GM19240 (cell line): ENCODE results near the gene TSHZ1.
A peak's percentile ranks its signal among the peaks of the same experiment; 100 is the strongest.

ENCODE experiments used
- DNase-seq: peaks from one replicate; pipeline ENCODE4 v3.0.0; 2011; ENCODE audit warnings: low spot score; ENCODE audit not compliant: insufficient read length

The TSHZ1 gene

DNA sequence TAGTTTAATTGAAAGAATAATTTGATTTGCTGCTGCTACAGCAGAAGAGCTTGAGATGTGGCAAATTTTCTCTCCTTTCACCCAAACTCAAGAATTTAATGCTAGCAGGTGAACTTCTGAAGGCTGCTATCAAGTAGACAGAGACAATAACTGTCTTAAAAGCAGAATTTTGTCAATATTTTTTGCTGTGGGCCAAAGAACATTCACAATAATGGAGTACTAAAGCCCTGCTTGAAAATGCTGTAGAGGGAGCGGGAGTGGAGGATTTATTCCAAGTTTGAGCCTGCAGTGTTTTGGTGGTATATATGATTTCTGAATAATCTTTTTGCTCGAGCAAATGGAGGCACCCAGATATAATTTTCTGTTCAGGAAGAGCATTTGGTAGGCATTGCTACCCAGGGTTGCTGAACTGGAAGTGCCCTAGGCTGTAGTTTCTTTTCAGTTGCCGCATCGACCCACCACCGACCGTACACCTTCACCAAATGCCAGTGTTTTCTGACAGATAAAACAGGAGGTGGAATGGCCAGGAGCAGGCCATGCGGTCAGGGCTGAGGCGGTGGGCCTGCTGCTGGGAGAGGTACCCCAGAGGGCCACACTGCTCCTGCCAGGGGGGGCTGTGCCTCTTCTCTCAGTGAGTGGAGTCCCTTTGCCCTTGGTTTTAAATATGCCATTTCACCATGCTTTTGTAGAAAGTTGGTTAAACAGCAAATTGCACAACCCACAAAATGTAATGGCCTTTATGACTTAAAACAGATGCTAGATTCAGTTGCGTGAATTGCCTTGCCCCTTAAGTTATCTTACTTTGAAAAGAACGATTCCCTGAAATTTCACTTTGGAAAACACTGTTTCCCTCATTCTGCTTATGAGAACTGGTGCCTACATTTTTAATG, 36.4 kb downstream of the TSHZ1 start:
- DNase-seq, result no peak

DNA sequence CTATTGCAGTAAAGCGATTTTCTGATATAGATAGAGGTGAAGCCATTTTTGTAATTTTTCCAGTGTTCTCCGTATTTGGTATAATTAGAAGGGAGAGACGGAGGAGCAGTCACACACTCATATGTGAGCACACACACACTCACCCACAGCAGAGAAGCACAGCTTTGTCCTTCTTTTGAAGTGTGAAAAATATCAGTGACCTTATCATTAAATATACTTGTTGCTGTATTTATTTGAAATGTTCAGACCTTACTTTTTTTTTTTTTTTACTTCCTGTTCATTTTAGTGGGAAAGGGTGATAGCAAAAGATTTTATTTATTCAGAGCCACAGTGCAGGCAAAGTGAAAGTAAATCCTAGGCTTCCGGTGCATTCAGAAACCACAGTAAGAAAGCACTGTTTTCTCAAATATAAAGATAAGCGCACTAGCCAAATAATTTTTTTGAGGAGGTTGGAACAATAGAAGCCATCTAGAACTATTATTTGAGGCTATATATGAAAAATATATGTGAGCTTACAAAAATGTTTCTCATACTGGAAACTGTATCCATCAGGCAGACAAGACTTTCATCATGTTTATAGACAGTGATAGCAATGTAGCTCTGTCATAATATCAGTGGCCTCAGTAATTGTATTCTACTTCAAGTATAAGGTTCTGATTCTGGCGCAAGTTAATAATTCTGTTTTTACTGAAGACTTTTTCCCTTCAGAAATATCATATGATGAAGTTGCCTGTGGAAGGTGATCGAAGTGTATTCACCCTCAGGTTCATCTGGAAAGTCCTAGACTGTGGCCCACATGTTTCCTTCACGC, 37.2 kb downstream of the TSHZ1 start:
- no peak for DNase-seq

DNA sequence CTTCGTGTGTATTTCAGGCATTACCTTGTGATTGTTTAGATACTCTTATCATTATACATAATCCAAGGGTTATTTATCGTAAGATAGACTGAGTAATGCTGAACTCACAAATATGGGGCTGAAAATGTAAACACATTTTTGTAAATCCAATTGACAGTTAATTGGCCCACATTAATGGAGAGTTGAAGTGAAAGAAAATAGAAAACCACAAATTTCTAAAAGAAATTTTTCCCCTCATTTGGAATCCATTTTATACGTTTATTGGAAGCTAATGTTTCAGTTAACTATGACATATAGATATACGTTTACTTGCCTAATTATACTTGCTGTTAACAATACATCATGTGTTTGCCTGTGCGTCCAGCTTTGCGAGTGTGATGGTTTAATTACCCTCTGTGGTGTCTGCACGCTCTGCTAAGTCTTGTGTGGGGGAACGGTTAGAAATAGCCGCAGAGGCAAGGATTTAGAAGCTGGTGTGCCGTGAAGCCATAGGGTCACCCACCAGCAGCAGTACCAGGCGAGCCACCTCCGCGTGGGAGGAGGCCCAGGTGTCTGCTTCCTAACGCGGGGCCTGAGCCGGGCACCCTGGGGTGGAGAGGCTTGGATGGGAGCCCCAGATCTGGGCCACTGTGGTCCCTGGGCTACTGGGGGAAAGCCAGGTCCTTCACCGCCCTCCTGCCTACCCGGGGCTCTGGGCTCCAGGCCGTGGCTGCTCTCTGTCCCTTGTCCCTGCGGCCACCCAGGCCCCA, 38.0 kb downstream of the TSHZ1 start:
- no peak for DNase-seq

- no peak for DNase-seq
Measured at GRCh38 chr18:75249175-75249518, 38.5 kb downstream of the TSHZ1 start.

GRCh38 chr18:75249672-75250470, 39.3 kb downstream of the TSHZ1 start:
- no peak for DNase-seq

DNA sequence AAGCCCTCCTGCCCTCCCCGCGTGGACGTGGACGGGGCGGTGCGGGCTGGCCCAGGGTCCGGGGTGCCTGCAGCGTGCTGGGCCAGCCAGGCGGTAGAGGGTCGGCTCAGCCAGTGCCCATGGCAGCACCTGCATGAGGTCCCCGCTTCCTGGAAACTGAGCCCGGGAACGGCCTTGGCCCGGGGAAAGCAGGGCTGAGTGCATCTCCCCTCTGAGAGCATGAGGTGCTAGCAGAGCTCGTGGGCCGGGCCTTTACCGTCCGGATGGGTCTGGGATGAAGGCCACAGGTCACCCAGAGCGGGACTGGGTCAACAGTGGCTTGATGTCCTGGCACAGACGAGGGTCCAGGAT, 39.8 kb downstream of the TSHZ1 start:
- no peak for DNase-seq

GRCh38 chr18:75251466-75251865, 40.9 kb downstream of the TSHZ1 start:
- no peak for DNase-seq

DNA sequence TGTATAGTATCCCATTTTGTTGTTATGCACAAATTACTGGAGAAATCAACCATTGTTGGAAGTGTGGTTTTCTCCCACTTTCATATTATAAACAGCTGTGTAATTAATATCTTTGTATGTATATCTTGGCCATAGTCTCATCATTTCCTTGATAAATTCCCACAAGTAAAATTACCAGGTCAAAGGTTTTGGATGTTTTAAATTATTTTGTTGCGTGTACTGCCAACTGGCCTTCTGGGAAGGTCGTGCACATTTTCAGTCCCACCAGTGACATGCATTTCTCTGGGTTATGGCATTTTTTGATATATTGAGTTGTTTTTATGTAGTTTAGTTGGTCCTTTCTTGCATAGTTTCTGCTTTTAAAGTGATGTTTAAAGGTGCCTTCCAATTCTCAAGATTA, 41.5 kb downstream of the TSHZ1 start:
- no peak for DNase-seq

GRCh38 chr18:75253043-75253442, 42.4 kb downstream of the TSHZ1 start:
- no peak for DNase-seq

GRCh38 chr18:75253784-75254183, 43.2 kb downstream of the TSHZ1 start:
- DNase-seq, result no peak

DNA sequence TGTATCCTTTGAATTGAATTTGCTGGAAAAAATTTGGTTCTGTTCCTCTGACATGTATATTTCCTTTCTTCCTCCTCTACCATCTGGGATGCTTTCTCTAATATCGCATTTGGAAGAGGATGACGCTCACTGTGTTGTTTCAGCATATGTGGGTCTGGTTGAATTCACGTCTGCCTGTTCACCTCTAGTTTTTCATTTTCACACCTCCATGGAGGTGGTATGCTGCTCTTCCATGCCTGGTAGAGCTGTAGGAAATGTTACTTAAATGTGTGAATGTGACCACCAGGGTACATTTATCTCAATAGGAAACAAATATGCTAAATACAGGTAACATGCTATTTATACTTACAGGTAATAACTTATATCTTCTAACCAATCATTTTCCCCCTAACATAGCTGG, 44.5 kb downstream of the TSHZ1 start:
- no peak for DNase-seq

GRCh38 chr18:75256376-75256775, 45.8 kb downstream of the TSHZ1 start:
- DNase-seq, result no peak

GRCh38 chr18:75257605-75258004, 47.0 kb downstream of the TSHZ1 start:
- DNase-seq, result no peak

GRCh38 chr18:75261430-75262223, 51.0 kb downstream of the TSHZ1 start:
- DNase-seq, result peak; percentile 50

DNA sequence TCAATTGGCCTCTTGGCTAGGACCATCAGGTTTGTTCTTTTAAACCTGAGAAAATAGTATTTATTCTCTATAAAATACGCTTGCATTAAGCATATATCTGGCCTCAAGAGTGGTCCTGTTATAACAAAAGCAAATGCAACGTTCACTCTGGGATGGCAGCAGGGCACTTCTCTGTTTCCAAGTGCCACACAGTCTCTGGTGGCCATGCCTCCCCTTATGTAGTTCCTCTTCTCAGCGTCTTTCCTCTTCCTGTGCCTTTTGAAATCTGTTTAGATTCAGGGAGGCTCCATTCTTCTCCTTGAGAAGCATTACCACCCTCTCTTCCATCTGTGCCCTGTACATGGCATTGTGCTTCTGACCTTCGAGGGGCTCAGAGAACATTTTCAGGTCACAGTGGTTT, 51.9 kb downstream of the TSHZ1 start:
- no peak for DNase-seq

DNA sequence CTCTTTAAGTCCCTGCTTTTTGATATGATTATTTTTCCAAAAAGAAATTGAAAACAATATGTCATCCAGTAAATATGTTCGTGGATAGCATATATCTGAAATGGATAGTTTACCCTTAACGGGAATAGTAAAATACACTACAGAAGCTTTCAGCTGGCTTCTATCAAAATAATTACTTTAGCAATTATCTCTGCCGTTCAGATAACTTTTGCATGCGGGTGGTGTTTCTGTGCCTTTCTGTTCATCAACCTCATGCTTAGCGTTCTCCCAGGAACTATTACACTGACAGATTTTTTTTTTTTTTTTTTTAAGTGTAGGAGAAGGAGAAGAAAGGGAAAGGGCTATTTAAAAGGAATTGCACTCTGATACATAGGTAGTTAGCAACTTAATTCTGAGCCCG, 53.6 kb downstream of the TSHZ1 start:
- DNase-seq, result no peak

GRCh38 chr18:75264926-75265597, 54.5 kb downstream of the TSHZ1 start:
- DNase-seq, result no peak

- DNase-seq, result no peak
Measured at GRCh38 chr18:75265872-75266271, 55.3 kb downstream of the TSHZ1 start.

DNA sequence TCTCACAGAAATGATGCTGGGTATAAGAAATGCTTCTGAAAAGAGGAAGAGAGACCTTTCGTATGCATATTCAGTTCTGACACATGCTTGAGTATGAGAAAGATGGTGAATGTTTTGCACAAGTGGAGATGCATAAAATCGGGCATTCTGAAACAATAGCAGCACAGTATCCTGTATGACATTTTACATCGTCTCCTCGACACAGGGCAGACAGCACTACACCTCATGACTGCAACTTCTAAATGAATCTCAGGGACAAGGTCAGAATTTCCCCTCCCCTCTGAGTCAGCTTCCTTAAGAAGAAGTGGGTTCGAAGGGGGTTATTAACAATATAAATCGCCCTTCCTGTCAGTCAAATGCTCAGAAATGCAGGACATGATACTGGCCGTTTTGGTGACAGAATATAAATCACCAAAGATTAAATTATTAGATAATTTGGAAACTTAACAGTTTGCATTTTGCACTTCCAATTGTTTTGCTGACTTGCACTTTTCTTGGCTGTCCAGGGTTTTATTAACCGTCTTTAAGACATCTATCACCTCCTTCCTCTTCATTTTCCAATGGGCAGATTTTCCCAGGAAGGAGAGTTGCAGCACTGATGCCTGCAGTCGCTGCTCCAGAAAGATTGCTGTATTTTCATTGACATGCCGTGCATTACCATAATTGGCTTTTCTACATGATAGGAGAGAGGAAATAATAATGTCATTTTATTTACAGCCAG, 57.2 kb downstream of the TSHZ1 start:
- DNase-seq, result no peak
